Measurements from ENCODE around the gene DNAJC25.

Gene DNAJC25

DNA sequence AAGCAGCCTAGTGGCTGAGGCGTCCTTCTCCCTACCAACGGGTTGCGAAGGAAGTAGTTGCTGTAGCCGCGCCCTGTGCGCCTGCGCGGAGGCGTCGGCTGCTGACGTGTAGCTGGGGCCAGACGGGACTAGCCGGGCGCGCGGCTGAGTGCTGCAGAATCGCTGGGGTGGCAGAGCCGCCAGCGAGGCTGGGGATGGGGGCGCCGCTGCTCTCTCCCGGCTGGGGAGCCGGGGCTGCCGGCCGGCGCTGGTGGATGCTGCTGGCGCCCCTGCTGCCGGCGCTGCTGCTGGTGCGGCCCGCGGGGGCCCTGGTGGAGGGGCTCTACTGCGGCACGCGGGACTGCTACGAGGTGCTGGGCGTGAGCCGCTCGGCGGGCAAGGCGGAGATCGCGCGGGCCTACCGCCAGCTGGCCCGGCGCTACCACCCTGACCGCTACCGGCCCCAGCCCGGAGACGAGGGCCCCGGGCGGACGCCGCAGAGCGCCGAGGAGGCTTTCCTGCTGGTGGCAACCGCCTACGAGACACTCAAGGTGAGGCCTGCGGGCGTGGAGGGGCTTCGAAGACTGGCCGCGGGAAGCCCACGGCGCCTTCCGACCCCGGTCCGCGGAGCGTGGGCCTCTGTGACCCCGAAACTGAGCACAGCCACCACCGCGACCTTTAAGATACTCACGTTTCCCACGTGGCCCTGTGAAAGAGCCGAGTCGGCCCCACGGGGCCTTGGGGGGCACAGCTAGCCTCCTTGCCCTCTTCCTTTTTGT is at the start of gene DNAJC25:
DNAJC25 (plus strand) TSS at position 121 of the 758 bp plus-strand sequence; CDS start at position 195, 74 bp downstream.
- Mint-ChIP-seq H3K9me3 (no peaks in the 10 kb centered on the region), H3K27ac (peak within 1 kb of the TSS; percentile 92 to 98), H3K27me3 (no peaks in the 10 kb centered on the region), H3K4me3 (peak within 1 kb of the TSS; percentile 91 to 96), H3K4me1 (peaks cover 37% of the 10 kb centered on the region)
- peak; percentile 96 to 98 for DNase-seq
- ATAC-seq: peak; percentile 96

DNA sequence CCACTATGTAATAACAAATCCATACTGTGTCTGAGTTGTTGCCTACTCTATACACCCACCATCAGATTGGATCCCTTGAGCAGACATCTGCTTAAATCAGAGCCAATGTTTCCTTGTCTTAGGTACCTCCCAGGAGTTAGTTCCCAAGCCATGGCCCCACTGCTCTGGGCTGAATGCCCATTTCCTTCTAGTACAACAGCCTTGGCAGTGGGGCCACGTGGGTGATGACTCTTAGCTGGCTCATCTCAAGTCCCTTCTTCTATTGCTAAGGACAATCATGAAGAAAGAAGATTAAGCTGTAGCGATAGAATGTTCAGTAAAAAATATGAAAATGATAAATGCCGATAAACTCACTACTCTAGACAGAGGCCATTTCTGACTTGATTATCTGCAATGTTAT is 48.2 kb upstream of the DNAJC25 start:
- Mint-ChIP-seq H3K4me1 (no peaks in the 10 kb centered on the region), H3K9me3 (peaks cover 0 to 8% of the 10 kb centered on the region in 2 donors), H3K27ac (no peak overlapping the region), H3K4me3 (no peak overlapping the region), H3K27me3 (no peaks in the 10 kb centered on the region)
- ATAC-seq (no peak), DNase-seq (no peak)

DNA sequence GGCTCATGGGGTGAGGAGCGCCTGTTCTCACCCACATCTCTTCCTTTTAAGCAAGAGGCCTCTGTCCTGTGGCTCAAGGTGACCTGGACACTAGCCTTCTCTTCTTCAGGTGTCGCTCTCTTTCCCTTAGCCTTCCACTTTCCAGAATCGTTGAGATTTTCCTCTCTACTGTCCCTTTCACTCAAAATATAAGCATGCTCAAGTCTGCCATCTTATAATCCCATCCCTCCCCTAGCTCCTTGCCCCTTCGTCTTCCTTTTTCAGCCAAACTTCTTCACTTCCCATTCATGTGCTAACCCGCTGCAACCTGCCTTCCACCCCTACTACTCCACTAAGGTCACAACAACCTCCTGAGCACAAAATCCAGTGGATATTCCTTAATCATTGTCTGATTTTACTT is 44.8 kb upstream of the DNAJC25 start:
- Mint-ChIP-seq H3K4me3 (no peak overlapping the region), H3K27ac (no peak overlapping the region), H3K4me1 (no peaks in the 10 kb centered on the region), H3K27me3 (no peaks in the 10 kb centered on the region), H3K9me3 (peaks cover 0 to 8% of the 10 kb centered on the region in 2 donors)
- ATAC-seq: no peak
- no peak for DNase-seq

DNA sequence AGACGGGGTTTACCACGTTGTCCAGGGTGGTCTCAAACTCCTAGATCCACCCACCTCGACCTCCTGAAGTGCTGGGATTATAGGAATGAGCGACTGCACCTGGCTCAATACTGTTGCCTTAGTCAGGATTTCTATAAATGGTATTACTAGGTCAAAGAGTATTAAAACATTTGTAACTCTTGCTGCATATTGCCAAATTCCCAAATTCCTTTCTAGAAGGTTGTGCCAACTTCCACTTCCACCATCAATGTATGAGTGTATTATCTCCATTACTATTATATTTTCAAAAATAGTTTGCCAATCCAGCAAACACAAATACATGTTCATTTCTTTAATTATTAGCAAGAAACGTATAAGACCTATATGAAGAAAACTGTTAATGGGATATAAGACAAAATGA is 42.3 kb upstream of the DNAJC25 start:
- H3K27me3 Mint-ChIP-seq: no peaks in the 10 kb centered on the region
- no peak for DNase-seq
- no peak overlapping the region for H3K27ac Mint-ChIP-seq
- no peak overlapping the region for H3K4me3 Mint-ChIP-seq
- H3K4me1 Mint-ChIP-seq: no peaks in the 10 kb centered on the region
- peaks cover 0 to 8% of the 10 kb centered on the region in 2 donors for H3K9me3 Mint-ChIP-seq
- ATAC-seq: no peak

DNA sequence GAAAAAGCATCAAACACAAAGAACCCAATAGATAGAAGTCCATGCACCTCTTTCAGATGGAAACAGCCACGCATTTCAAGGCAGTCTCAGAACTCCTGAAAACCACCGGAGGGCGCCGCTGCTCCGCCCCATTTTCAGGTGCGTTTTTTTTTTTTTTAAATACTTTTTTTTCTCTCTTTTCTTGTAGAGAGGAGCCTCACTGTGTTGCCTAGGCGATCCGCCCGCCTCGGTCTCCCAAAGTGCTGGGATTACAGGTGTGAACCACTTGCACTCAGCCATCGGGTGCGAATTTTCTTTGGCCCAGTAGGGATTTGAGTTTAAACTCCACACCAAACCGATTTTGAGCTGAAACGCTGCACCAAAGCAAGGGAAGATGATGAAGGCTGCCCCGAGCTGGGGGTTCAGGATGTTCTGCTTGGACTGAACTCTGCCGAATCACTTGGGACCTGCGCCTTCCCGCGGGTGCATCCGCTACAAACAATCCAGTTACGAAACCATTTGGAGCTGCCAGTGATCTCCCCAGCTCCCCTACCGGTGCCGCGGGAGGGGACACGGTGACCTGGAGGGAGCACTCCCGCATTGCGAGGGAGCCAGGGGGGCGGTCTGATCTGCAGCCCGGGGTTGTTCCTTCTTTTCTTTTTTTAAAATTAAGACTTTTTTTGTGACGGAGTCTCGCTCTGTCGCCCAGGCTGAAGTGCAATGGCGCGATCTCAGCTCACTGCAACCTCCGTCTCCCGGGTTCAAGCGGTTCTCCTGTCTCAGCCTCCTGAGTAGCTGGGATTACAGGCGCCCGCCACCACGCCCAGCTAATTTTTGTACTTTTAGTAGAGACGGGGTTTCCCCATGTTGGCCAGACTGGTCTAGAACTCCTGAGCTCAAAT is 33.0 kb upstream of the DNAJC25 start:
- no peaks in the 10 kb centered on the region for H3K9me3 Mint-ChIP-seq
- H3K4me1 Mint-ChIP-seq: peaks cover 26% of the 10 kb centered on the region
- peak; percentile 56 for ATAC-seq
- DNase-seq: peak; percentile 40 to 60
- peaks cover 55% of the 10 kb centered on the region for H3K27me3 Mint-ChIP-seq
- H3K4me3 Mint-ChIP-seq: peak overlapping the region; percentile 84 to 88
- H3K27ac Mint-ChIP-seq: peak overlapping the region; percentile 25 to 63

DNA sequence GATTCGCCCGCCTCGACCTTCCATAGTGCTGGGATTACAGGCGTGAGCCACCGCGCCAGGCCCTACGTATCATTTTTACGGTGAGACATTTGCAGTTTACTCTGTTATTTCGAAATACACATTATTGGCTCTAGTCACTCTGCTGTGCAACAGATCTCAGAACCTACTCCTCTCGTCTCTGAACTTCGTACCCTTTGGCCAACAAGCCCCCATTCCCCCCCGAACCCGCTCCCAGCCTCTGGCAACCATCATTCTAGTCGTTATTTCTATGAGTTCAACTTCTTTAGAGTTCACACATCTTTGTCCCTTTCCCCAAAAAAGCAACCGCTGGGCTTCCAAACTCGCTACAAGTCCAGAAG is 32.4 kb upstream of the DNAJC25 start:
- Mint-ChIP-seq H3K27ac (no peak overlapping the region), H3K4me1 (peaks cover 26% of the 10 kb centered on the region), H3K4me3 (peak overlapping the region; percentile 84 to 88), H3K27me3 (peaks cover 55% of the 10 kb centered on the region), H3K9me3 (no peaks in the 10 kb centered on the region)
- DNase-seq (no peak), ATAC-seq (peak; percentile 29)

DNA sequence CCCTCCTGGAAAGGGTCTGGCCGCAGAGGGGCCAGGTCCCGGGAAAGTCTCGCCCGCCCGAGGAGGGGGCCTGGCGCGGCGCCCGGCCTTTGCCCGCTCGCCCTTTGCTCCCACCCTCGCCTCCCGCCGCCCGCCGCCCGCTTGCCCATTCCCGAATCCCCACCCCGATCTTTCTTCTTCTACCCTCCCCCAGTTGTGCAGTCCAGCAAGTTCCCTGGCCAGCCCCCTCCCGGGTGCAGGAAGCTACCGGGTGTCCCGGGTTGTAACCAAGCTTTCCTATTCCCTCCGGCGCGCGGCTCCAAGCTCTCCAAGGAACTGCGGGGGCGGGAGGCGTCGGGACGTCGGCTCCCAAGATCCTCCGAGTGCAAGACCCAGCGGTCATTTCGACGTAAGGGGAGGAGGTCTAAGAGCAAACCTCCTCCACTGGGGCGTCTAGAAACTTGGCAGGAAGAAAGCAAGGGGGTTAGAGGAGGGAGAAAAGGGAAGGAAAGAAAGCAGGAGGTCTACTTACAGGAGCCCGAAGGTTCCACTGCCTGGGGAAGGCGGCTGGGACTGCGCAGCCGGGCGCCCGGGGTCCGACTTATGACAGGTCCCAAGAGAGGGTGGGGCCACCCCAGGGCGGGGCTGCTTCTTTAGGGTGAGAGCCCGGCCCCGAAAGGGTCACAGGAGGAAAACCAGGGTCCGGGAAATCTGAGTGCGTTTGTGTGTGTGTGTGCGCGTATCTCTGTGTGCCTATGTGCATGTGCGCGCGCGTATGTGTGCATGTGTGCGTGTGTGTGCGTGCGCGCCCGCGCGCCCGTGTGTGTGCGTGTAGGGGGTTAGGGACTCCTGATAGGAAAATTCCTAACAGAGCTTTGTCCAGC is 31.8 kb upstream of the DNAJC25 start, which contains the start of gene PTGR1:
PTGR1 (minus strand) TSS at position 556 of the 863 bp plus-strand sequence. CDS start 2,225 bp downstream, outside the sequence.
- Mint-ChIP-seq H3K4me3 (peak within 1 kb of the TSS; percentile 84 to 88), H3K4me1 (peaks cover 26% of the 10 kb centered on the region), H3K27ac (peak within 1 kb of the TSS; percentile 34 to 51), H3K9me3 (no peaks in the 10 kb centered on the region), H3K27me3 (peaks cover 55% of the 10 kb centered on the region)
- DNase-seq: peak; percentile 8 to 20
- ATAC-seq: peak; percentile 65

- no peak overlapping the region for H3K27ac Mint-ChIP-seq
- no peak for DNase-seq
Measured at GRCh38 chr9:111599955-111600343, 31.2 kb upstream of the DNAJC25 start.

DNA sequence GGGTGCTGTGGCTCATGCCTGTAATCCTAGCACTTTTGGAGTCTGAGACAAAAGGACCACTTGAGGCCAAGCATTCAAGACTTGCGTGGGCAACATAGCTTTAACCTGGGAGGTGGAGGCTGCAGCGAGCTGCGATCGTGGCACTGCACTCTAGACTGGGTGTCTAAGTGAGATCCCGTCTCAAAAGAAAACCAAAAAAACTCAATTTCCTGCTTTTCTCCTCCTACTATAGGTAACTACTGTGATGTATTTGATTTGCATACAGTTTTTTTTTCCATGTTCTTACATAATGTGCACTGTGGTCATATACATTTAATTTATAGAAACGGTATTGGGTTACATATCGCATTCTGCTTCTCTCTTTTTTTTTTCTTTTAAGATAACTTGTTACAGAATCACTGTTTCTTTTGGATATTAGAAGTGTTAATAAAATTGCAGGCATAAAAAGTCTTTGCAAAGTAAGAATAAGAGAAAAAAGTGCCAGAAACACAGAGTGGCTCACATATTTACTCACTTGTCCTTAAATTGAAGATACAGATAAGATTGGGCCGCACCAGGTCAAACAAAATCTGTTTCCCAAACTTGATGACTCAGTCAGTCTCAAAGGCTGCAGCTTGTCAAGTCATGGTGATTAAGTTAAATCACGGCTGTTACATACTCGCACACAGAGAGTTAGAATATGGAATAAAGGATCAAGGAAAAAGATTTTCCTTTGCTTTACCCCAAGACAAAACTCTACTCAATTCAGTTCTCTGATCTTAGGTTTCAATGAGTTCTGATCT is 29.7 kb upstream of the DNAJC25 start:
- peak overlapping the region in 1 of 2 donors; percentile 23 for H3K4me3 Mint-ChIP-seq
- DNase-seq: no peak

More at GRCh38 chr9:111599955-111600343, 31.2 kb upstream of the DNAJC25 start:
- Mint-ChIP-seq H3K9me3 (no peaks in the 10 kb centered on the region), H3K27me3 (peaks cover 55% of the 10 kb centered on the region), H3K4me3 (peak overlapping the region; percentile 84 to 88), H3K4me1 (peaks cover 26% of the 10 kb centered on the region)
- no peak for ATAC-seq

DNA sequence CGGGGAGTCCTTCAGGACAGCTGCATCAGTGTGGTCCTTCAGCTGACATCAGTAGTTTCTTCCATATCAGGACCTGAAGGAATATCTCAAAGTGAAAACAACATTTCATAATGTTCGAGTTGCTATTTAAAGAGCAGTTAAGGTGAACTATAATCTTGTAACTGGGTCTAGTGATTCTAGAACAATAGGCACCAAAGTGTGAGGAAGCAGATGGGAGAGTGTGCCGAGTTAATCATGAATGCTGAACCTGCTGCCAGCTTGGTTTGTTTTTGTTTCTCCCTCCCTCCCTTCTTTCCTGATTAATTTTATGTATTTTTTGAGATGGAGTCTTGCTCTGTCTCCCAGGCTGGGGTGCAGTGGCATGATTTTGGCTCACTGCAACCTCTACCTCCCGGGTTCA is 28.1 kb upstream of the DNAJC25 start:
- no peak overlapping the region for H3K27ac Mint-ChIP-seq
- peaks cover 54% of the 10 kb centered on the region for H3K27me3 Mint-ChIP-seq
- H3K9me3 Mint-ChIP-seq: no peaks in the 10 kb centered on the region
- H3K4me1 Mint-ChIP-seq: peaks cover 19% of the 10 kb centered on the region
- ATAC-seq (no peak), DNase-seq (no peak)
- H3K4me3 Mint-ChIP-seq: no peak overlapping the region

More for the DNA sequence above, 29.7 kb upstream of the DNAJC25 start:
- no peak for ATAC-seq
- Mint-ChIP-seq H3K27ac (no peak overlapping the region), H3K27me3 (peaks cover 63% of the 10 kb centered on the region), H3K4me1 (peaks cover 26% of the 10 kb centered on the region), H3K9me3 (no peaks in the 10 kb centered on the region)

DNA sequence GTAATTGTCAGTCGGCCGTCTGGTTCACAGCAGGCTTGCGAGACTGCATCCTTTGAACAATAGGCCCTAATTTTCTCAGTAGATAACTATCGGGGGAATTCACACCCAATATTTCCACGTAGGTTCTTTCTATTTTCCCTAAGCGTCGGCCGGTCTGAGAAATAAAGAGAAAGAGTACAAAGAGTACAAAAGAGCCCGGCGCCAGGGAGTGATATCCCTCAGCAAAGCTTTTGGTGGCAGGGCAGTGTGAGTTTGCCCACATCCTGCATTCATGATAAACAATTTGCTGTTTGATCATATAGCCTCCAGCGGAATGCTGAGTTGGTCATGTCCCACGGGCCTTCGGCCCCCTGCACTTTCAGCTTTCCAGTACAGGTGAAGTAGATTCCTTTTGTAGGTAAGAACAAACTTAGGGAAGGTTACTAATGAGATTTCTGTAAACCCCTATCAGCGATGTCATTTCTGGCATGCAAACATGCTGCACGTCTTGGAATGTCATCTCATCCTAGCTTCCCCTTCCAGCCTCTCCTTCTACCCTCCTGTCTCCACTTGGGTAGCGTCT is 27.0 kb upstream of the DNAJC25 start:
- H3K27ac Mint-ChIP-seq: no peak overlapping the region
- no peaks in the 10 kb centered on the region for H3K9me3 Mint-ChIP-seq
- H3K4me1 Mint-ChIP-seq: peaks cover 9% of the 10 kb centered on the region
- no peak for DNase-seq
- ATAC-seq: no peak
- no peak overlapping the region for H3K4me3 Mint-ChIP-seq
- peaks cover 49% of the 10 kb centered on the region for H3K27me3 Mint-ChIP-seq

- Mint-ChIP-seq H3K27me3 (peaks cover 48% of the 10 kb centered on the region), H3K4me3 (no peak overlapping the region), H3K27ac (no peak overlapping the region), H3K4me1 (no peaks in the 10 kb centered on the region), H3K9me3 (no peaks in the 10 kb centered on the region)
- DNase-seq: no peak
- no peak for ATAC-seq
Measured at GRCh38 chr9:111605041-111605559, 26.0 kb upstream of the DNAJC25 start.

DNA sequence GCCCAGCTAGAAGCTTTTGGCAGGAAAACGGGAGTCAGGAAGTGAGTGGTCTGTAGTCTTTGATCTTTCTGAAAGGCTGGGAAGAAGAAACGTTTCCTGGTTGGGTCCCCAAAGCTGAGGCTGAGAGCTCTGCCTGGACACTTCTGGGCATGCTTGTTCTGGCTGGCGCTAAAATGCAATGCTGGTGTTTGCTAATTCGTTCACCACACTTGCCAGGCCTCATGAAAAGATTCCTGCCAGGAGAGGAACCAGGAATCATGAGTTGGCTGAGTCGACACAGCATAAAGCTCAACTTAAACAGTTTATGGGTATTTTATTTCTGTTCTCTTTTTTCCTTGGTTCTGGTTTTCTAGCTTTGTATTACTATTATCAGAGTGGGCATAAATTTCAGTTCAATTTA is 21.0 kb upstream of the DNAJC25 start:
- Mint-ChIP-seq H3K9me3 (no peaks in the 10 kb centered on the region), H3K4me1 (no peaks in the 10 kb centered on the region), H3K27me3 (peaks cover 43% of the 10 kb centered on the region), H3K4me3 (no peak overlapping the region), H3K27ac (no peak overlapping the region)
- ATAC-seq (no peak), DNase-seq (no peak)

DNA sequence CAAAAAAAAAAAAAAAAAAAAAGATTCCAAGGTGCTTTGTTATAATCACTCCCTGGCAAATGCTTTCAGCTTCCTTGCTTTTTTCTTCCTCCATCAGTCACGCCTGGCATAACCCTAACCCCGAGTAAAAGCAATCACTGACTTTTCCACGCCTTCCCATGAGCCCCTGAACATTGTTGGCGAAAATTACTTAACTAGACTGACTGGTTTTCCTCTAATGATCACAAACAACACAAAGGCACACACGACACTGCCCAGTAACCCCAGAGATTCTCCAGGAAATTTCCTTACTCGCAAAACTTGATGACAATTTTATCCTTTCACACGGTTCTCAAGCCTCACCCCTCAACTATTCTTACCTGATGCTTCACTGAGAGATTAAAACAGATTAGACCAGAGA is 20.3 kb upstream of the DNAJC25 start:
- Mint-ChIP-seq H3K9me3 (no peaks in the 10 kb centered on the region), H3K4me3 (no peak overlapping the region), H3K27me3 (peaks cover 37% of the 10 kb centered on the region), H3K4me1 (no peaks in the 10 kb centered on the region), H3K27ac (no peak overlapping the region)
- DNase-seq: no peak
- no peak for ATAC-seq

All from stimulated activated naive CD8-positive, alpha-beta T cell treated with anti-CD3 and anti-CD28 coated beads, Interleukin-15, amount 100 ng/mL, for 72 hours (primary cell).